Smooth muscle cell (in vitro differentiated cells): ENCODE measurements around the gene PLEKHA7. TPM values are rescaled to one million over a fixed set of nuclear protein-coding genes. Genes with fewer than 3 reads are reported as not detected.
"Not testable (repeated sequence)": the region's sequence is repeated elsewhere in the genome, so short reads cannot be mapped to it uniquely, and the experiment has no call there.

Experiments used
- DNase-seq: peaks from one replicate; lab custom pipeline; 2025; ENCODE audit not compliant: unreplicated experiment; lab: John Stamatoyannopoulos, UW
- H2AFZ ChIP-seq: fragments of 200-600 bp; sonication (generic); 2 replicates; pipeline ENCODE4 v1.6.0; 2016; ENCODE audit warnings: antibody characterized with exemption, low read depth, mild to moderate bottlenecking
- H3F3A ChIP-seq: fragments of 200-600 bp; sonication (generic); 2 replicates; pipeline ENCODE4 v1.6.0; 2017; ENCODE audit warnings: antibody characterized with exemption, low read depth
- H3K27ac ChIP-seq: fragments of 200-600 bp; sonication (generic); 2 replicates; pipeline ENCODE4 v1.5.1; 2016; ENCODE audit warnings: low read depth, mild to moderate bottlenecking
- H3K27me3 ChIP-seq: fragments of 200-600 bp; sonication (generic); 2 replicates; pipeline ENCODE4 v1.6.1; 2016; ENCODE audit warnings: low read depth, mild to moderate bottlenecking
- H3K36me3 ChIP-seq: fragments of 200-600 bp; sonication (generic); 2 replicates; pipeline ENCODE4 v1.5.1; 2016; ENCODE audit warnings: low read depth
- H3K4me1 ChIP-seq: fragments of 200-600 bp; sonication (generic); 2 replicates; pipeline ENCODE4 v1.5.1; 2016; ENCODE audit warnings: low read depth
- H3K4me2 ChIP-seq: fragments of 200-600 bp; sonication (generic); 2 replicates; pipeline ENCODE4 v1.6.0; 2016; ENCODE audit warnings: mild to moderate bottlenecking
- H3K4me3 ChIP-seq: fragments of 200-600 bp; sonication (generic); 2 replicates; pipeline ENCODE4 v1.5.1; 2016; ENCODE audit warnings: mild to moderate bottlenecking
- H3K79me2 ChIP-seq: fragments of 200-600 bp; sonication (generic); 2 replicates; pipeline ENCODE4 v1.6.0; 2016; ENCODE audit warnings: low read depth, mild to moderate bottlenecking
- H3K9ac ChIP-seq: fragments of 200-600 bp; sonication (generic); 2 replicates; pipeline ENCODE4 v1.6.0; 2016; ENCODE audit warnings: low read depth
- H3K9me3 ChIP-seq: fragments of 200-600 bp; sonication (generic); replicated peaks from 2 replicates; pipeline ENCODE4 v1.5.1; 2016; ENCODE audit warnings: low read depth
- H4K20me1 ChIP-seq: fragments of 200-600 bp; sonication (generic); 2 replicates; pipeline ENCODE4 v1.6.0; 2016; ENCODE audit warnings: low read depth
- CTCF ChIP-seq: fragments of 200-600 bp; sonication (generic); IDR thresholded peaks from 2 replicates; pipeline ENCODE4 v1.5.1; 2017; ENCODE audit warnings: borderline replicate concordance, mild to moderate bottlenecking, antibody characterized with exemption; ENCODE audit not compliant: insufficient read depth, poor library complexity, severe bottlenecking
- WGBS: methylation state at CpG from one replicate; pipeline ENCODE4 v1.1.7; 2016; ENCODE audit warnings: low lambda C conversion rate; 5-methylcytosine and 5-hydroxymethylcytosine counted together
- polyA plus RNA-seq: library from polyadenylated mRNA; unstranded; fragments of >200 nt; fragmentation: Nextera tagmentation; extraction: Ambion mirVana; gene quantifications from 2 replicates; pipeline ENCODE4 v1.2.1, GENCODE V29; 2016
- total RNA-seq: library from RNA; depleted of rRNA; stranded (reverse); fragments of >200 nt; gene quantifications from 2 replicates; pipeline ENCODE4 v1.2.3, GENCODE V29; 2014

The PLEKHA7 gene
- total and polyA plus RNA-seq, 2 experiments from 2014 or later = 0.19 to 22.2 TPM

GRCh38 chr11:17002543-17002942 is 11.7 kb downstream of the PLEKHA7 start:
- no peaks in the 10 kb centered on the region for H3K79me2 ChIP-seq

GRCh38 chr11:17001806-17002205 is 12.4 kb downstream of the PLEKHA7 start:
- no peak overlapping the region for H3K4me3 ChIP-seq
- no peak for DNase-seq
- H3K9me3 ChIP-seq = no peaks in the 10 kb centered on the region
- no peaks in the 10 kb centered on the region for H3K36me3 ChIP-seq
- H3K4me2 ChIP-seq = no peak overlapping the region
- no peak for TF ChIP-seq CTCF
- WGBS = 87% methylated on average over 3 of the region's 3 CpGs
- no peaks in the 10 kb centered on the region for H3K4me1 ChIP-seq
- H2AFZ ChIP-seq = no peak overlapping the region
- no peak overlapping the region for H3K9ac ChIP-seq
- no peak overlapping the region for H3K27ac ChIP-seq
- H3K27me3 ChIP-seq = no peaks in the 10 kb centered on the region
- no peaks in the 10 kb centered on the region for H3K79me2 ChIP-seq
- H3F3A ChIP-seq = no peaks in the 10 kb centered on the region
- H4K20me1 ChIP-seq = no peaks in the 10 kb centered on the region

More at GRCh38 chr11:17002543-17002942, 11.7 kb downstream of the PLEKHA7 start:
- 95% methylated on average over 4 of the region's 4 CpGs for WGBS
- no peaks in the 10 kb centered on the region for H3K27me3 ChIP-seq
- H3K27ac ChIP-seq = no peak overlapping the region
- no peaks in the 10 kb centered on the region for H3F3A ChIP-seq
- TF ChIP-seq CTCF = no peak
- no peaks in the 10 kb centered on the region for H4K20me1 ChIP-seq
- H3K4me3 ChIP-seq = no peak overlapping the region
- no peaks in the 10 kb centered on the region for H3K4me1 ChIP-seq
- H3K36me3 ChIP-seq = no peaks in the 10 kb centered on the region
- H3K4me2 ChIP-seq = no peak overlapping the region
- no peaks in the 10 kb centered on the region for H3K9me3 ChIP-seq
- no peak overlapping the region for H2AFZ ChIP-seq
- no peak overlapping the region for H3K9ac ChIP-seq
- DNase-seq = no peak

GRCh38 chr11:17000987-17001386 is 13.2 kb downstream of the PLEKHA7 start:
- H2AFZ ChIP-seq = no peak overlapping the region
- H3K79me2 ChIP-seq = no peaks in the 10 kb centered on the region
- no peaks in the 10 kb centered on the region for H4K20me1 ChIP-seq
- H3K27me3 ChIP-seq = no peaks in the 10 kb centered on the region
- H3K4me2 ChIP-seq = no peak overlapping the region
- 83% methylated on average over 2 of the region's 2 CpGs for WGBS
- TF ChIP-seq CTCF = no peak
- no peaks in the 10 kb centered on the region for H3K4me1 ChIP-seq
- no peak overlapping the region for H3K27ac ChIP-seq
- H3K4me3 ChIP-seq = no peak overlapping the region
- H3K9ac ChIP-seq = no peak overlapping the region
- no peaks in the 10 kb centered on the region for H3K9me3 ChIP-seq
- H3K36me3 ChIP-seq = no peaks in the 10 kb centered on the region
- no peak for DNase-seq
- H3F3A ChIP-seq = no peaks in the 10 kb centered on the region

- DNase-seq, H3K4me2 ChIP-seq: not testable (repeated sequence)
Observed at GRCh38 chr11:17000253-17000652, 14.0 kb downstream of the PLEKHA7 start.

More at GRCh38 chr11:17000253-17000652, 14.0 kb downstream of the PLEKHA7 start:
- H3K27me3 ChIP-seq, H3F3A ChIP-seq, H3K79me2 ChIP-seq, H2AFZ ChIP-seq, H3K9ac ChIP-seq, H3K27ac ChIP-seq, H3K36me3 ChIP-seq, H3K9me3 ChIP-seq, H3K4me1 ChIP-seq, H4K20me1 ChIP-seq, H3K4me3 ChIP-seq: not testable (repeated sequence)
- 82% methylated on average over 1 of the region's 1 CpG for WGBS
